SK-N-SH (cell line): ENCODE measurements around the gene FOXR1.
"Not testable (repeated sequence)": the region's sequence is repeated elsewhere in the genome, so short reads cannot be mapped to it uniquely, and the experiment has no call there.

ENCODE experiments used
- CHD2 ChIP-seq: fragments of 150-350 bp; IDR thresholded peaks from 2 replicates; pipeline ENCODE4 v1.6.1; 2018; ENCODE audit warnings: low read length; ENCODE audit not compliant: partially characterized antibody
- EP300 ChIP-seq, 2 experiments: IDR thresholded peaks; 2 replicates each; pipeline versions ENCODE4 v1.4.0 to v1.6.1; 2012; ENCODE audit warnings: borderline replicate concordance in 1 of 2, low read depth in 1 of 2, low read length in 1 of 2
- EZH2phosphoT487 ChIP-seq: fragments of 200-600 bp; sonication (generic); IDR thresholded peaks from 2 replicates; pipeline ENCODE4 v1.6.1; 2017; ENCODE audit warnings: low read depth, mixed run types, mild to moderate bottlenecking, antibody characterized with exemption, moderate library complexity, borderline replicate concordance
- NRF1 ChIP-seq: IDR thresholded peaks from 2 replicates; pipeline ENCODE4 v1.6.1; 2012; ENCODE audit warnings: low read depth, mild to moderate bottlenecking, low read length
- POLR2AphosphoS5 ChIP-seq: IDR thresholded peaks from 2 replicates; pipeline ENCODE4 v1.6.1; 2012; ENCODE audit warnings: low read depth, low read length
- SIN3A ChIP-seq: IDR thresholded peaks from 2 replicates; pipeline ENCODE4 v1.6.1; 2012; ENCODE audit warnings: low read depth, mild to moderate bottlenecking, low read length, moderate library complexity, borderline replicate concordance
- TAF1 ChIP-seq: IDR thresholded peaks from 2 replicates; pipeline ENCODE4 v1.6.1; 2012; ENCODE audit warnings: low read depth, mild to moderate bottlenecking, low read length, moderate library complexity, borderline replicate concordance
- TCF12 ChIP-seq: IDR thresholded peaks from 2 replicates; pipeline ENCODE4 v1.4.0; 2012
- TF ChIP-seq, protein P1 (sequence below): IDR thresholded peaks from 2 replicates; pipeline ENCODE4 v1.6.1; 2012; ENCODE audit warnings: mild to moderate bottlenecking, low read depth, low read length, moderate library complexity
- TF ChIP-seq, protein P2 (sequence below): IDR thresholded peaks from 2 replicates; pipeline ENCODE4 v1.4.0; 2012; ENCODE audit warnings: low read depth
- TF ChIP-seq, protein P3 (sequence below): fragments of 200-600 bp; sonication (generic); IDR thresholded peaks from 2 replicates; pipeline ENCODE4 v1.6.1; 2017; ENCODE audit warnings: antibody characterized with exemption, mild to moderate bottlenecking, moderate library complexity

DNA sequence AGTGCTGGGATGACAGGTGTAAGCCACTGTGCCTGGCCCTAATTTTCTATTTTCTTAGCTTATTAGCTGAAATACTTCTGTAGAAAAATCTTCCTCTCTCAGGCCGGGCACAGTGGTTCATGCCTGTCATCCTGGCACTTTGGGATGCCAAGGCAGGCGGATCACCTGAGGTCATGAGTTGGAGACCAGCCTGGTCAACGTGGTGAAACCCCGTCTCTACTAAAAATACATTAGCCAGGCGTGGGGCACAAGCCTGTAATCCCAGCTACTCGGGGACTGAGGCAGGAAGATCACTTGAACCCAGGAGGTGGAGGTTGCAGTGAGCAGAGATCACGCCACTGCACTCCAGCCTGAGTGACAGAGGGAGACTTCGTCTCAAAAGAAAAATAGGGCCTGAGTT, 12.8 kb downstream of the FOXR1 start:
- TF ChIP-seq, protein P1, sequence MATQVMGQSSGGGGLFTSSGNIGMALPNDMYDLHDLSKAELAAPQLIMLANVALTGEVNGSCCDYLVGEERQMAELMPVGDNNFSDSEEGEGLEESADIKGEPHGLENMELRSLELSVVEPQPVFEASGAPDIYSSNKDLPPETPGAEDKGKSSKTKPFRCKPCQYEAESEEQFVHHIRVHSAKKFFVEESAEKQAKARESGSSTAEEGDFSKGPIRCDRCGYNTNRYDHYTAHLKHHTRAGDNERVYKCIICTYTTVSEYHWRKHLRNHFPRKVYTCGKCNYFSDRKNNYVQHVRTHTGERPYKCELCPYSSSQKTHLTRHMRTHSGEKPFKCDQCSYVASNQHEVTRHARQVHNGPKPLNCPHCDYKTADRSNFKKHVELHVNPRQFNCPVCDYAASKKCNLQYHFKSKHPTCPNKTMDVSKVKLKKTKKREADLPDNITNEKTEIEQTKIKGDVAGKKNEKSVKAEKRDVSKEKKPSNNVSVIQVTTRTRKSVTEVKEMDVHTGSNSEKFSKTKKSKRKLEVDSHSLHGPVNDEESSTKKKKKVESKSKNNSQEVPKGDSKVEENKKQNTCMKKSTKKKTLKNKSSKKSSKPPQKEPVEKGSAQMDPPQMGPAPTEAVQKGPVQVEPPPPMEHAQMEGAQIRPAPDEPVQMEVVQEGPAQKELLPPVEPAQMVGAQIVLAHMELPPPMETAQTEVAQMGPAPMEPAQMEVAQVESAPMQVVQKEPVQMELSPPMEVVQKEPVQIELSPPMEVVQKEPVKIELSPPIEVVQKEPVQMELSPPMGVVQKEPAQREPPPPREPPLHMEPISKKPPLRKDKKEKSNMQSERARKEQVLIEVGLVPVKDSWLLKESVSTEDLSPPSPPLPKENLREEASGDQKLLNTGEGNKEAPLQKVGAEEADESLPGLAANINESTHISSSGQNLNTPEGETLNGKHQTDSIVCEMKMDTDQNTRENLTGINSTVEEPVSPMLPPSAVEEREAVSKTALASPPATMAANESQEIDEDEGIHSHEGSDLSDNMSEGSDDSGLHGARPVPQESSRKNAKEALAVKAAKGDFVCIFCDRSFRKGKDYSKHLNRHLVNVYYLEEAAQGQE, result not testable (repeated sequence)
- TF ChIP-seq, protein P2, sequence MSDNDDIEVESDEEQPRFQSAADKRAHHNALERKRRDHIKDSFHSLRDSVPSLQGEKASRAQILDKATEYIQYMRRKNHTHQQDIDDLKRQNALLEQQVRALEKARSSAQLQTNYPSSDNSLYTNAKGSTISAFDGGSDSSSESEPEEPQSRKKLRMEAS, result not testable (repeated sequence)
- TF ChIP-seq TCF12; CHD2; POLR2AphosphoS5; EP300 (IDR thresholded peaks at IDR 0.05; ENCODE audit: borderline replicate concordance in 1 of 2, low read depth in 1 of 2, low read length in 1 of 2); EZH2phosphoT487; TAF1; NRF1; SIN3A: not testable (repeated sequence)
- TF ChIP-seq, protein P3, sequence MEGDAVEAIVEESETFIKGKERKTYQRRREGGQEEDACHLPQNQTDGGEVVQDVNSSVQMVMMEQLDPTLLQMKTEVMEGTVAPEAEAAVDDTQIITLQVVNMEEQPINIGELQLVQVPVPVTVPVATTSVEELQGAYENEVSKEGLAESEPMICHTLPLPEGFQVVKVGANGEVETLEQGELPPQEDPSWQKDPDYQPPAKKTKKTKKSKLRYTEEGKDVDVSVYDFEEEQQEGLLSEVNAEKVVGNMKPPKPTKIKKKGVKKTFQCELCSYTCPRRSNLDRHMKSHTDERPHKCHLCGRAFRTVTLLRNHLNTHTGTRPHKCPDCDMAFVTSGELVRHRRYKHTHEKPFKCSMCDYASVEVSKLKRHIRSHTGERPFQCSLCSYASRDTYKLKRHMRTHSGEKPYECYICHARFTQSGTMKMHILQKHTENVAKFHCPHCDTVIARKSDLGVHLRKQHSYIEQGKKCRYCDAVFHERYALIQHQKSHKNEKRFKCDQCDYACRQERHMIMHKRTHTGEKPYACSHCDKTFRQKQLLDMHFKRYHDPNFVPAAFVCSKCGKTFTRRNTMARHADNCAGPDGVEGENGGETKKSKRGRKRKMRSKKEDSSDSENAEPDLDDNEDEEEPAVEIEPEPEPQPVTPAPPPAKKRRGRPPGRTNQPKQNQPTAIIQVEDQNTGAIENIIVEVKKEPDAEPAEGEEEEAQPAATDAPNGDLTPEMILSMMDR, result not testable (repeated sequence)
